Neural progenitor cell (in vitro differentiated cells): ENCODE measurements around the gene KRT37. TPM values are rescaled to one million over a fixed set of nuclear protein-coding genes. Genes with fewer than 3 reads are reported as not detected.

Experiments
- DNase-seq: peaks from one replicate; pipeline ENCODE4 v3.0.0-alpha.2; 2016; ENCODE audit warnings: low spot score
- H2AFZ ChIP-seq: fragments of 200-600 bp; sonication (generic); replicated peaks from 2 replicates; pipeline ENCODE4 v1.6.1; 2016; ENCODE audit warnings: antibody characterized with exemption
- H3F3A ChIP-seq: fragments of 200-600 bp; sonication (generic); 2 replicates; pipeline ENCODE4 v1.6.1; 2016; ENCODE audit warnings: antibody characterized with exemption, low read depth
- H3K27ac ChIP-seq: fragments of 200-600 bp; sonication (generic); 2 replicates; pipeline ENCODE4 v1.5.1; 2016; ENCODE audit warnings: mild to moderate bottlenecking
- H3K27me3 ChIP-seq: fragments of 200-600 bp; sonication (generic); 2 replicates; pipeline ENCODE4 v1.6.1; 2016; ENCODE audit warnings: mild to moderate bottlenecking, moderate library complexity
- H3K36me3 ChIP-seq: fragments of 200-600 bp; sonication (generic); 2 replicates; pipeline ENCODE4 v1.5.1; 2016
- H3K4me1 ChIP-seq: fragments of 200-600 bp; sonication (generic); 2 replicates; pipeline ENCODE4 v1.6.1; 2016; ENCODE audit warnings: mixed run types
- H3K4me2 ChIP-seq: fragments of 200-600 bp; sonication (generic); 2 replicates; pipeline ENCODE4 v1.6.1; 2016
- H3K4me3 ChIP-seq: fragments of 200-600 bp; sonication (generic); 2 replicates; pipeline ENCODE4 v1.5.1; 2016
- H3K79me2 ChIP-seq: fragments of 200-600 bp; sonication (generic); 2 replicates; pipeline ENCODE4 v1.6.1; 2016; ENCODE audit warnings: low read depth
- H3K9ac ChIP-seq: fragments of 200-600 bp; sonication (generic); 2 replicates; pipeline ENCODE4 v1.6.1; 2016
- H3K9me3 ChIP-seq: fragments of 200-600 bp; sonication (generic); 2 replicates; pipeline ENCODE4 v1.5.1; 2016; ENCODE audit warnings: low read depth
- H4K20me1 ChIP-seq: fragments of 200-600 bp; sonication (generic); 2 replicates; pipeline ENCODE4 v1.6.1; 2016; ENCODE audit warnings: low read depth
- H3K27ac Mint-ChIP-seq: 3 replicates; pipeline ENCODE4 v1.8.0; 2021; ENCODE audit warnings: mixed read lengths
- H3K27me3 Mint-ChIP-seq: 2 replicates; pipeline ENCODE4 v1.8.0; 2022; ENCODE audit warnings: low read depth, mild to moderate bottlenecking, inconsistent platforms, moderate library complexity, mixed read lengths; ENCODE audit not compliant: insufficient read depth
- H3K36me3 Mint-ChIP-seq: 3 replicates; pipeline ENCODE4 v1.8.0; 2021; ENCODE audit warnings: mixed read lengths
- H3K4me1 Mint-ChIP-seq: 3 replicates; pipeline ENCODE4 v1.8.0; 2021; ENCODE audit warnings: mixed read lengths
- H3K4me3 Mint-ChIP-seq: 3 replicates; pipeline ENCODE4 v1.8.0; 2021; ENCODE audit warnings: mild to moderate bottlenecking, moderate library complexity, mixed read lengths
- H3K9me3 Mint-ChIP-seq: 3 replicates; pipeline ENCODE4 v1.8.0; 2020; ENCODE audit warnings: mixed read lengths
- EZH2 ChIP-seq: fragments of 200-600 bp; sonication (generic); IDR thresholded peaks from 2 replicates; pipeline ENCODE4 v1.6.1; 2017; ENCODE audit warnings: antibody characterized with exemption, mild to moderate bottlenecking, moderate library complexity
- EZH2phosphoT487 ChIP-seq: fragments of 200-600 bp; sonication (generic); IDR thresholded peaks from 2 replicates; pipeline ENCODE4 v1.6.1; 2017; ENCODE audit warnings: antibody characterized with exemption
- total RNA-seq: library from RNA; depleted of rRNA; stranded (reverse); fragments of >200 nt; gene quantifications from 2 replicates; pipeline ENCODE4 v1.2.3, GENCODE V29; 2015; ENCODE audit warnings: low replicate concordance
- TF ChIP-seq, protein P1 (sequence below): fragments of 200-600 bp; sonication (generic); IDR thresholded peaks from 2 replicates; pipeline ENCODE4 v1.5.1; 2017; ENCODE audit warnings: antibody characterized with exemption, mild to moderate bottlenecking

The KRT37 gene
- total RNA-seq, 1 donor from 2014 or later: not detected

DNA sequence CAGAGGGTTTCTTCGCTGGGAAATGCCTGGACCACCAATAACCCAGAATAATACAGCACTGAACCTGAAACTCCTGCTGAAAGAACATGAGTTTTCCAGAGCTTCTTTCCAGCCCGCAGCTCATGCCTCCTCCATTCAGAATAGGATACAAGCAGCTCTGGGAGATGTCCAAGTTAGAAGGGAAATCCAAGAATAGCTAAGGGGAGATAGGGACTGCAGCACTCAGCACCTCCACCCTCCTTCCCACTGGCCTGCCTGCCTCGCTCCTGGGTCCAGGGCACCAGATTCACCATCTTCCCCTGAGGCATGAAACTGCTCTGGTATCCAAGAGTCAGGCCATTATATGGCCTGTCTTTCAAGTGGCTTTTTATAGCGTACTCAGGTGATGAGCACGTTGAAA, 31.1 kb downstream of the KRT37 start:
- no peak overlapping the region for H3K9ac ChIP-seq
- no peak overlapping the region for H3K27ac ChIP-seq
- H3K4me3 Mint-ChIP-seq: no peak overlapping the region
- H3K27ac Mint-ChIP-seq: no peak overlapping the region
- TF ChIP-seq EZH2phosphoT487 (no peak), EZH2 (no peak)
- TF ChIP-seq, protein P1, sequence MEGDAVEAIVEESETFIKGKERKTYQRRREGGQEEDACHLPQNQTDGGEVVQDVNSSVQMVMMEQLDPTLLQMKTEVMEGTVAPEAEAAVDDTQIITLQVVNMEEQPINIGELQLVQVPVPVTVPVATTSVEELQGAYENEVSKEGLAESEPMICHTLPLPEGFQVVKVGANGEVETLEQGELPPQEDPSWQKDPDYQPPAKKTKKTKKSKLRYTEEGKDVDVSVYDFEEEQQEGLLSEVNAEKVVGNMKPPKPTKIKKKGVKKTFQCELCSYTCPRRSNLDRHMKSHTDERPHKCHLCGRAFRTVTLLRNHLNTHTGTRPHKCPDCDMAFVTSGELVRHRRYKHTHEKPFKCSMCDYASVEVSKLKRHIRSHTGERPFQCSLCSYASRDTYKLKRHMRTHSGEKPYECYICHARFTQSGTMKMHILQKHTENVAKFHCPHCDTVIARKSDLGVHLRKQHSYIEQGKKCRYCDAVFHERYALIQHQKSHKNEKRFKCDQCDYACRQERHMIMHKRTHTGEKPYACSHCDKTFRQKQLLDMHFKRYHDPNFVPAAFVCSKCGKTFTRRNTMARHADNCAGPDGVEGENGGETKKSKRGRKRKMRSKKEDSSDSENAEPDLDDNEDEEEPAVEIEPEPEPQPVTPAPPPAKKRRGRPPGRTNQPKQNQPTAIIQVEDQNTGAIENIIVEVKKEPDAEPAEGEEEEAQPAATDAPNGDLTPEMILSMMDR: no peak
- no peaks in the 10 kb centered on the region for H3K79me2 ChIP-seq
- no peaks in the 10 kb centered on the region for H3F3A ChIP-seq
- no peak for DNase-seq
- H2AFZ ChIP-seq: no peak overlapping the region
- no peaks in the 10 kb centered on the region for H3K36me3 Mint-ChIP-seq
- H3K9me3 ChIP-seq: no peaks in the 10 kb centered on the region
- H3K4me3 ChIP-seq: no peak overlapping the region
- H3K4me1 Mint-ChIP-seq: peaks cover 4% of the 10 kb centered on the region
- H4K20me1 ChIP-seq: no peaks in the 10 kb centered on the region
- peaks cover 8% of the 10 kb centered on the region for H3K27me3 Mint-ChIP-seq
- no peaks in the 10 kb centered on the region for H3K27me3 ChIP-seq
- H3K9me3 Mint-ChIP-seq: no peaks in the 10 kb centered on the region
- H3K4me1 ChIP-seq: no peaks in the 10 kb centered on the region
- H3K36me3 ChIP-seq: no peaks in the 10 kb centered on the region
- no peak overlapping the region for H3K4me2 ChIP-seq

DNA sequence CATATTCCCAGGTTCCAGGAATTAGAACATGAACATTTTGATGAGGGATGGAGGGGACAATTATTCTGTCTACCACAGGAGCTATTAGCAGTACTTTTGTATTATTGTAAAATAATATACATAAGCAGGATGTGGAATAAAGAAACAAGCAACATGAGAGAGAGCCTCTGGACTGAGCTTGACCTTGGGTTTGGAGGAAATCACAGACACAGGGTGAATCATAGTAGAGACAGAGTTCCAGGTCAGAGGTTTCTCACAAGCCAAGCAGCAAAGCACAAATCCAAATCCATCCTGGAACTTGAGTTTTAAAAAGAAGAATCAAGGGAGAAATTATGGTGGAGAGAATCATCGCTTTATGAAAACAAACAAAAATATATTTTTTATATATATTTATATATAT, 32.1 kb downstream of the KRT37 start:
- no peaks in the 10 kb centered on the region for H3K36me3 Mint-ChIP-seq

DNA sequence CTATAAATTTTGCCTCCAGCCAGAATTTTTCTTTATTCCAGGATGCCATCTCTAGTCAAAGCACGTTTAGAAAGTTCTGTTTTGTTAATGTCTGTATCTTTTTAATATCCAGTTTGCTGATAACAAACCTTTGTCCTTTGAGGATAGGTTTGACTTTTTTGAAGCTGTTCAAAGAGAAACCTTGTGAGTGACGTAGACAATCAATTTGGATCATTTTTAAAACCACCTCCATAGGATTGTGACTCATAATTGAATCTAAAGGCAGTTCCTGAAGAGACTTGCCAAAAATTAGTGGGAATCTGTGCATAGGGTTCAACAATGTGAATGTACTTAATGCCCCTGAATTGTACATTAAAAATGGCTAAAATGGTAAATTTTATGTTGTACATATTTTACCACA, 32.9 kb downstream of the KRT37 start:
- Mint-ChIP-seq H3K36me3 (no peaks in the 10 kb centered on the region), H3K9me3 (peaks cover 8% of the 10 kb centered on the region), H3K4me1 (peaks cover 4% of the 10 kb centered on the region), H3K27me3 (peaks cover 8% of the 10 kb centered on the region), H3K4me3 (no peak overlapping the region), H3K27ac (no peak overlapping the region)
- Histone ChIP-seq H3K9me3 (no peaks in the 10 kb centered on the region), H4K20me1 (no peaks in the 10 kb centered on the region), H3K4me1 (no peaks in the 10 kb centered on the region), H3K4me3 (no peak overlapping the region), H2AFZ (no peak overlapping the region), H3K9ac (no peak overlapping the region), H3K79me2 (no peaks in the 10 kb centered on the region), H3K27ac (no peak overlapping the region), H3K4me2 (no peak overlapping the region), H3K27me3 (no peaks in the 10 kb centered on the region), H3F3A (no peaks in the 10 kb centered on the region), H3K36me3 (no peaks in the 10 kb centered on the region)
- TF ChIP-seq EZH2phosphoT487 (no peak), EZH2 (no peak)
- TF ChIP-seq, protein P1: no peak
- no peak for DNase-seq

More for the DNA sequence above, 32.1 kb downstream of the KRT37 start:
- DNase-seq: no peak
- Histone ChIP-seq H3K27ac (no peak overlapping the region), H3F3A (no peaks in the 10 kb centered on the region), H2AFZ (no peak overlapping the region), H3K79me2 (no peaks in the 10 kb centered on the region), H3K4me3 (no peak overlapping the region), H3K36me3 (no peaks in the 10 kb centered on the region), H3K4me2 (no peak overlapping the region), H4K20me1 (no peaks in the 10 kb centered on the region), H3K4me1 (no peaks in the 10 kb centered on the region), H3K27me3 (no peaks in the 10 kb centered on the region), H3K9me3 (no peaks in the 10 kb centered on the region), H3K9ac (no peak overlapping the region)
- Mint-ChIP-seq H3K4me1 (peaks cover 4% of the 10 kb centered on the region), H3K27me3 (peaks cover 8% of the 10 kb centered on the region), H3K27ac (no peak overlapping the region), H3K9me3 (peaks cover 3% of the 10 kb centered on the region), H3K4me3 (no peak overlapping the region)
- TF ChIP-seq, protein P1: no peak
- no peak for TF ChIP-seq EZH2
- no peak for TF ChIP-seq EZH2phosphoT487
